ENCODE results near the gene C6orf132. TPM values are rescaled to one million over a fixed set of nuclear protein-coding genes. Genes with fewer than 3 reads are reported as not detected.

C6orf132 gene
- total RNA-seq, 1 donor: 2.9 TPM

DNA sequence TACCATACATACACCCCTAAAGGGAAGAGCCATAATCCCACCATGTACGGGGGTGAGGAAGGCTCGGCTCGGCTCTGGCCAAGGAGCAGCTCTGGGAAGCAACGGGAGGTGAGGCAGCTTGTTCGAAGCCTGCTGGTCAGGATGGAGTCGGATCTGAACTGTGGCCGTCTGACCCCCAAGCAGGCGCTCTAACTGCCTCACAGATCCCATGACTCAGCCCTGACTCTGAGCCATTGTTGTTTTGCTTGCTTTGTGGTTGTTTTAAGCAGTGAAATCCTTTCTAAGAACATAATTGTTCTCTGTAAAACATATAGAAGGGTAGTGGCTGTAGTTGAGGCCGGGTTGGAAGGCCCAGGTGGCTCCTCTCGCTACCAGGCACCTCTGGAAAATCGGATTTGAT, 10.9 kb downstream of the C6orf132 start:
- Histone ChIP-seq H3K9me3 (ENCODE audit: low read depth, low read length) (no peaks in the 10 kb centered on the region), H3K79me2 (ENCODE audit: insufficient read depth, low read length) (no peaks in the 10 kb centered on the region), H3K27ac (ENCODE audit: low read depth, low read length) (peak overlapping the region; percentile 71), H3K4me3 (ENCODE audit: insufficient read depth, low read length) (no peak overlapping the region), H3K4me1 (ENCODE audit: insufficient read depth, low read length) (peaks cover 18% of the 10 kb centered on the region), H4K20me1 (ENCODE audit: insufficient read depth, low read length) (no peaks in the 10 kb centered on the region), H2AFZ (ENCODE audit: low read length) (peak overlapping the region; percentile 64), H3K36me3 (ENCODE audit: insufficient read depth, low read length) (peaks cover 5% of the 10 kb centered on the region), H3K27me3 (ENCODE audit: insufficient read depth, low read length) (no peaks in the 10 kb centered on the region), H3K4me2 (ENCODE audit: insufficient read depth, low read length) (peak overlapping the region; percentile 15)
- TF ChIP-seq, protein P1, sequence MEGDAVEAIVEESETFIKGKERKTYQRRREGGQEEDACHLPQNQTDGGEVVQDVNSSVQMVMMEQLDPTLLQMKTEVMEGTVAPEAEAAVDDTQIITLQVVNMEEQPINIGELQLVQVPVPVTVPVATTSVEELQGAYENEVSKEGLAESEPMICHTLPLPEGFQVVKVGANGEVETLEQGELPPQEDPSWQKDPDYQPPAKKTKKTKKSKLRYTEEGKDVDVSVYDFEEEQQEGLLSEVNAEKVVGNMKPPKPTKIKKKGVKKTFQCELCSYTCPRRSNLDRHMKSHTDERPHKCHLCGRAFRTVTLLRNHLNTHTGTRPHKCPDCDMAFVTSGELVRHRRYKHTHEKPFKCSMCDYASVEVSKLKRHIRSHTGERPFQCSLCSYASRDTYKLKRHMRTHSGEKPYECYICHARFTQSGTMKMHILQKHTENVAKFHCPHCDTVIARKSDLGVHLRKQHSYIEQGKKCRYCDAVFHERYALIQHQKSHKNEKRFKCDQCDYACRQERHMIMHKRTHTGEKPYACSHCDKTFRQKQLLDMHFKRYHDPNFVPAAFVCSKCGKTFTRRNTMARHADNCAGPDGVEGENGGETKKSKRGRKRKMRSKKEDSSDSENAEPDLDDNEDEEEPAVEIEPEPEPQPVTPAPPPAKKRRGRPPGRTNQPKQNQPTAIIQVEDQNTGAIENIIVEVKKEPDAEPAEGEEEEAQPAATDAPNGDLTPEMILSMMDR (IDR thresholded peaks at IDR 0.05; ENCODE audit: extremely low read depth, low read depth, low read length): no peak
- peak; percentile 98 for DNase-seq (ENCODE audit: insufficient read length, low spot score, missing footprints)

DNA sequence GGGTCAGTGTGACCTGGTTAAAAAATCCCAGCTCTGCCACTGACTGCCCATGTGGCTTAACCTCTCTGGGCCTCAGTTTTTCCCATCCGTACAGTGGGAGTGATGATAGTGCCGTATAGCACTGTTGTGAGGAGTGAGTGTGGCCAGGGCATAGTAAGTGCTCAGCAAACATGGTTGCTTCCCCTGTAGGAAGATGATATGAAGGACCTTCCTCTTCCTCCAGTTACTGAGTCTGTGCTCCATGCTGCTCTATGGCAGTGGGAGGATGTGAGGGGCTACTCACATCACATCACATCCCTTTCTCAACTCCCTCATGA, 13.1 kb downstream of the C6orf132 start:
- Histone ChIP-seq H3K4me3 (ENCODE audit: insufficient read depth, low read length) (no peak overlapping the region), H3K4me1 (ENCODE audit: insufficient read depth, low read length) (peaks cover 10% of the 10 kb centered on the region), H4K20me1 (ENCODE audit: insufficient read depth, low read length) (no peaks in the 10 kb centered on the region), H3K27ac (ENCODE audit: low read depth, low read length) (no peak overlapping the region), H3K79me2 (ENCODE audit: insufficient read depth, low read length) (no peaks in the 10 kb centered on the region), H3K36me3 (ENCODE audit: insufficient read depth, low read length) (peaks cover 5% of the 10 kb centered on the region), H3K4me2 (ENCODE audit: insufficient read depth, low read length) (no peak overlapping the region), H3K9me3 (ENCODE audit: low read depth, low read length) (no peaks in the 10 kb centered on the region), H2AFZ (ENCODE audit: low read length) (no peak overlapping the region), H3K27me3 (ENCODE audit: insufficient read depth, low read length) (no peaks in the 10 kb centered on the region)
- DNase-seq (ENCODE audit: insufficient read length, low spot score, missing footprints): no peak
- TF ChIP-seq, protein P1 (IDR thresholded peaks at IDR 0.05; ENCODE audit: extremely low read depth, low read depth, low read length): no peak

DNA sequence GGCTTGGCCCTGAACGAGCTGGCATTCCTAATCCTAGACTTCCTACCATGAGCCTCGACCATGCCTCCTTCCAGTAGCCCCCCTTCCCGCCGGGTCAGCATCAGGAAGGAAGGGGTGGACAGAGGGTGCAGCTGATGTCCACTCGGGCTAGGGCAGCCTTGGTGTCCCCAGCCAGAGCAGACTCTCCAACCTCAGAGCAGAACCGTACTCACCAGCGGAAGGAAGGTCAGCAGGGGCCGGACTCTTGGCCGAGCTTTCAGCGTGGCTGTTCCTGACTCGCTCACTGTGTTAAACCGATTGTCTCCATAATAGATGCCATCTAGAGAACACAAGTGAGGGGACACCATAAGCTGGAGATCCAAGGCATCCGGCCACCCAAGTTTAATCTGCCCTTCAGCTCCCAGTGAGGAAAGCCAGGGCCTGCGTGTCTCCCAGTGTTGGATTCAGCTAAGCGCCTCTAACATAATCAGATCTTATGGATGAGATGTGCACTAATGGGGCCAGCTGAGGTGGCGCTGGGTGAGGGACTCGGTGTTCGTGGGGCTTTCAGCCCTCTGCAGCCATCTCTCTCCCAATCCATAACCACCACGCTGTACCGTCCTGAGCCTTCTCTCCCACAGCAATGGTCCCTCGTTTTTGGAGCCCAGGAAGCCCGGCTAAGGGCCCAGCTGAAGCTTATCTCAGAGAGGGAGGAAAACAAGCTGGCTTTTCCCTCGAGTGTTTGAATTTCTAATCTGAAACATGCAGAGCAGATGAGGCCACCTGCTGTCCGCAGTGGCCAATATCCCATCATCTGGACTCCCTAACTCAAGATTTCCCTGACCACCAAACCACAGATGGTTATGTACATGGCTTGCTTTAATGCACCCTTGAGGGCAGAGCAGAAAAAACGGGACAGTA, 13.7 kb downstream of the C6orf132 start:
- peaks cover 5% of the 10 kb centered on the region for H3K36me3 ChIP-seq (ENCODE audit: insufficient read depth, low read length)
- H3K27ac ChIP-seq (ENCODE audit: low read depth, low read length): no peak overlapping the region
- DNase-seq (ENCODE audit: insufficient read length, low spot score, missing footprints): no peak
- H3K27me3 ChIP-seq (ENCODE audit: insufficient read depth, low read length): no peaks in the 10 kb centered on the region
- H3K79me2 ChIP-seq (ENCODE audit: insufficient read depth, low read length): no peaks in the 10 kb centered on the region
- no peaks in the 10 kb centered on the region for H4K20me1 ChIP-seq (ENCODE audit: insufficient read depth, low read length)
- no peaks in the 10 kb centered on the region for H3K9me3 ChIP-seq (ENCODE audit: low read depth, low read length)
- H2AFZ ChIP-seq (ENCODE audit: low read length): no peak overlapping the region
- no peak overlapping the region for H3K4me3 ChIP-seq (ENCODE audit: insufficient read depth, low read length)
- no peak overlapping the region for H3K4me2 ChIP-seq (ENCODE audit: insufficient read depth, low read length)
- TF ChIP-seq, protein P1 (IDR thresholded peaks at IDR 0.05; ENCODE audit: extremely low read depth, low read depth, low read length): no peak
- peaks cover 10% of the 10 kb centered on the region for H3K4me1 ChIP-seq (ENCODE audit: insufficient read depth, low read length)

DNA sequence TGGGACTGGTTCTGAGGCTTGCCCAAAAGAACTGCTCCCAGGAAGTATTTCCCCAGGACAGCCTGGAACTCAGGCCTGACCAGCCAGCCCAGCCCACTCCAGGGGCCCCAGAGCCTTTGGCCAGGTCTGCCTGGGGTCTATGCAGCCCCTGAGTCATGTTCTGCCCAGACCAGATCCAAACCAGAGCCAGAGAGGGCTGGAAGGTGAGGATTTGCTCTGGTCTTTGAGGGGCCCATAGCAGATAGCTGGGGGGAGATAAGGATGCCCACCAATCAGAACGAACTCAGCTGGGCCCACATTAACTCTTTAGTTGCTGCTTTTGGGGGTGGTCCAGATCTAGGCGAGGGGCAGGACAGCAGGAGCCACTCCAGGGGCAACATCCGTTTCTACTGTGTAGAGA, 16.8 kb downstream of the C6orf132 start:
- no peaks in the 10 kb centered on the region for H3K79me2 ChIP-seq (ENCODE audit: insufficient read depth, low read length)
- no peak overlapping the region for H3K27ac ChIP-seq (ENCODE audit: low read depth, low read length)
- no peak overlapping the region for H3K4me3 ChIP-seq (ENCODE audit: insufficient read depth, low read length)
- peaks cover 5% of the 10 kb centered on the region for H3K36me3 ChIP-seq (ENCODE audit: insufficient read depth, low read length)
- no peak overlapping the region for H2AFZ ChIP-seq (ENCODE audit: low read length)
- H3K4me1 ChIP-seq (ENCODE audit: insufficient read depth, low read length): peaks cover 24% of the 10 kb centered on the region
- no peaks in the 10 kb centered on the region for H3K9me3 ChIP-seq (ENCODE audit: low read depth, low read length)
- no peaks in the 10 kb centered on the region for H3K27me3 ChIP-seq (ENCODE audit: insufficient read depth, low read length)
- H4K20me1 ChIP-seq (ENCODE audit: insufficient read depth, low read length): no peaks in the 10 kb centered on the region
- H3K4me2 ChIP-seq (ENCODE audit: insufficient read depth, low read length): no peak overlapping the region
- DNase-seq (ENCODE audit: insufficient read length, low spot score, missing footprints): no peak
- TF ChIP-seq, protein P1 (IDR thresholded peaks at IDR 0.05; ENCODE audit: extremely low read depth, low read depth, low read length): no peak
